ENCODE measurements around the gene GPM6B.

GPM6B gene

GRCh38 chrX:13816643-13817627 lies at the start of gene GPM6B:
GPM6B (minus strand) TSS chrX:13817093; CDS start chrX:13816904, 189 bp downstream.
- no peak for DNase-seq

GRCh38 chrX:13864264-13864663 lies 47.4 kb upstream of the GPM6B start:
- DNase-seq: no peak

GRCh38 chrX:13863324-13863723 lies 46.4 kb upstream of the GPM6B start:
- DNase-seq: no peak

- no peak for DNase-seq
These were observed 42.8 kb upstream of the GPM6B start for GRCh38 chrX:13859724-13860123.

- no peak for DNase-seq
These were observed 40.9 kb upstream of the GPM6B start for GRCh38 chrX:13857804-13858203.

- DNase-seq: no peak
These were observed 39.0 kb upstream of the GPM6B start for GRCh38 chrX:13855689-13856450.

- DNase-seq: no peak
These were observed 37.1 kb upstream of the GPM6B start for GRCh38 chrX:13854003-13854402.

GRCh38 chrX:13852001-13852695 lies 35.3 kb upstream of the GPM6B start:
- no peak for DNase-seq

GRCh38 chrX:13845721-13846378 lies 29.0 kb upstream of the GPM6B start:
- no peak for DNase-seq

GRCh38 chrX:13843150-13843721 lies 26.3 kb upstream of the GPM6B start:
- DNase-seq: no peak

- DNase-seq: no peak
These were observed 23.2 kb upstream of the GPM6B start for GRCh38 chrX:13840121-13840520.

GRCh38 chrX:13837290-13837745 lies 20.4 kb upstream of the GPM6B start:
- DNase-seq: no peak

- no peak for DNase-seq
These were observed 19.7 kb upstream of the GPM6B start for GRCh38 chrX:13836575-13836974.

- no peak for DNase-seq
These were observed 18.9 kb upstream of the GPM6B start for GRCh38 chrX:13835825-13836224.

- DNase-seq: no peak
These were observed 17.5 kb upstream of the GPM6B start for GRCh38 chrX:13834355-13834754.

GRCh38 chrX:13829983-13830382 lies 13.1 kb upstream of the GPM6B start:
- no peak for DNase-seq

- no peak for DNase-seq
These were observed 11.5 kb upstream of the GPM6B start for GRCh38 chrX:13828392-13828791.

GRCh38 chrX:13827298-13828090 lies 10.6 kb upstream of the GPM6B start:
- no peak for DNase-seq

- no peak for DNase-seq
These were observed 9.9 kb upstream of the GPM6B start for GRCh38 chrX:13826770-13827169.

- no peak for DNase-seq
These were observed 8.4 kb upstream of the GPM6B start for GRCh38 chrX:13825178-13825762.

GRCh38 chrX:13824746-13825145 lies 7.9 kb upstream of the GPM6B start:
- no peak for DNase-seq

Measured in CD4-positive, alpha-beta T cell treated with Interferon gamma for 1 hour (primary cell).